ENCODE results near the gene RPL15. TPM values are rescaled to one million over a fixed set of nuclear protein-coding genes. Genes with fewer than 3 reads are reported as not detected.

Gene RPL15
- total RNA-seq, 2 donors from 2014 or later = 1,434 to 1,547 TPM

- no peak for DNase-seq
- TF ChIP-seq, protein P1, sequence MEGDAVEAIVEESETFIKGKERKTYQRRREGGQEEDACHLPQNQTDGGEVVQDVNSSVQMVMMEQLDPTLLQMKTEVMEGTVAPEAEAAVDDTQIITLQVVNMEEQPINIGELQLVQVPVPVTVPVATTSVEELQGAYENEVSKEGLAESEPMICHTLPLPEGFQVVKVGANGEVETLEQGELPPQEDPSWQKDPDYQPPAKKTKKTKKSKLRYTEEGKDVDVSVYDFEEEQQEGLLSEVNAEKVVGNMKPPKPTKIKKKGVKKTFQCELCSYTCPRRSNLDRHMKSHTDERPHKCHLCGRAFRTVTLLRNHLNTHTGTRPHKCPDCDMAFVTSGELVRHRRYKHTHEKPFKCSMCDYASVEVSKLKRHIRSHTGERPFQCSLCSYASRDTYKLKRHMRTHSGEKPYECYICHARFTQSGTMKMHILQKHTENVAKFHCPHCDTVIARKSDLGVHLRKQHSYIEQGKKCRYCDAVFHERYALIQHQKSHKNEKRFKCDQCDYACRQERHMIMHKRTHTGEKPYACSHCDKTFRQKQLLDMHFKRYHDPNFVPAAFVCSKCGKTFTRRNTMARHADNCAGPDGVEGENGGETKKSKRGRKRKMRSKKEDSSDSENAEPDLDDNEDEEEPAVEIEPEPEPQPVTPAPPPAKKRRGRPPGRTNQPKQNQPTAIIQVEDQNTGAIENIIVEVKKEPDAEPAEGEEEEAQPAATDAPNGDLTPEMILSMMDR (IDR thresholded peaks at IDR 0.05) = no peak
- H3K4me1 ChIP-seq = peaks cover 8% of the 10 kb centered on the region
- H3K9ac ChIP-seq (ENCODE audit: low read depth in 2 of 2, low read length in 2 of 2) = no peak overlapping the region
- peak overlapping the region; percentile 23 for H3K27ac ChIP-seq
- H3K4me3 ChIP-seq = no peak overlapping the region
- H3K9me3 ChIP-seq = no peaks in the 10 kb centered on the region
- no peaks in the 10 kb centered on the region for H3K27me3 ChIP-seq
- no peaks in the 10 kb centered on the region for H3K36me3 ChIP-seq
- intact Hi-C loops (cut with DNase I) = no loop called here
Observed at GRCh38 chr3:23959135-23959900, 42.4 kb downstream of the RPL15 start.

DNA sequence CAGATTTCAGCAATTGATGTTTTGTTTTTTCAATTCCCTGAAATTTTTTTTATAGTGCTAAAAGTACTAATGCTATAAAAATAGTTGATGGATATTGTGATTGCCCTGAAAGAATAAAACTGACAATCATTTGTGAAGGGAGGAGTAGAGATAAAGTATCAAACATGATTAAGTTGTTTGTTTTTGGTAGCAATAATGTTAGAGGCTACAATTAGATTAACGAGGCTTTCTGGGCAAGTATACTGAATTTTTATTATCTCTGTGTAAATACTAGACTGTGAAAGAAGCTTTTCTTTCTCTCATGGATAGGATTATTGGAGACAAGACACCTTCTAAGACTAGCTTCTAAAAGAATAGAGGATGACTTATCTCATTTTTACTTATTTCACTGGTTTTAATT lies 43.7 kb downstream of the RPL15 start:
- Histone ChIP-seq H3K4me3 (no peak overlapping the region), H3K27me3 (no peaks in the 10 kb centered on the region), H3K36me3 (no peaks in the 10 kb centered on the region), H3K9me3 (no peaks in the 10 kb centered on the region), H3K9ac (ENCODE audit: low read depth in 2 of 2, low read length in 2 of 2) (no peak overlapping the region), H3K4me1 (peaks cover 8% of the 10 kb centered on the region), H3K27ac (no peak overlapping the region)
- intact Hi-C loops (cut with DNase I) = no loop called here
- no peak for DNase-seq
- TF ChIP-seq, protein P1 (IDR thresholded peaks at IDR 0.05) = no peak

- peaks cover 8% of the 10 kb centered on the region for H3K4me1 ChIP-seq
Observed at GRCh38 chr3:23961066-23961465, 44.1 kb downstream of the RPL15 start.

DNA sequence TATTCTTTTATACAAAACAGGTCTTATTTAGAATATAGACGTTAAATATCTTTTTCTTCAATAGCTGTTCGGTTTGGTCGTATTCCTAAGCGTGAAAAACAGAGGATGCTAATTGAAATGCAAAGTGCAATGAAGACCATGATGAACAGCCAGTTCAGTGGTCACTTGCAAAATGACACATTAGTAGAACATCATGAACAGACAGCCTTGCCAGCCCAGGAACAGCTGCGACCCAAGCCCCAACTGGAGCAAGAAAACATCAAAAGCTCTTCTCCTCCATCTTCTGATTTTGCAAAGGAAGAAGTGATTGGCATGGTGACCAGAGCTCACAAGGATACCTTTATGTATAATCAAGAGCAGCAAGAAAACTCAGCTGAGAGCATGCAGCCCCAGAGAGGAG lies 45.0 kb downstream of the RPL15 start:
- intact Hi-C loops (cut with DNase I) = no loop called here
- Histone ChIP-seq H3K4me1 (peaks cover 8% of the 10 kb centered on the region), H3K9ac (ENCODE audit: low read depth in 2 of 2, low read length in 2 of 2) (no peak overlapping the region), H3K27me3 (no peaks in the 10 kb centered on the region), H3K36me3 (no peaks in the 10 kb centered on the region), H3K27ac (no peak overlapping the region), H3K4me3 (no peak overlapping the region), H3K9me3 (no peaks in the 10 kb centered on the region)
- TF ChIP-seq, protein P1 (IDR thresholded peaks at IDR 0.05) = no peak
- DNase-seq = no peak

More at GRCh38 chr3:23961066-23961465, 44.1 kb downstream of the RPL15 start:
- no peak overlapping the region for H3K27ac ChIP-seq
- intact Hi-C loops (cut with DNase I) = no loop called here
- H3K9me3 ChIP-seq = no peaks in the 10 kb centered on the region
- DNase-seq = no peak
- TF ChIP-seq, protein P1 (IDR thresholded peaks at IDR 0.05) = no peak
- no peaks in the 10 kb centered on the region for H3K27me3 ChIP-seq
- H3K36me3 ChIP-seq = no peaks in the 10 kb centered on the region
- H3K9ac ChIP-seq (ENCODE audit: low read depth in 2 of 2, low read length in 2 of 2) = no peak overlapping the region
- no peak overlapping the region for H3K4me3 ChIP-seq

- no peak for DNase-seq
- intact Hi-C loops (cut with DNase I) = no loop called here
- Histone ChIP-seq H3K9ac (ENCODE audit: low read depth in 2 of 2, low read length in 2 of 2) (no peak overlapping the region), H3K9me3 (no peaks in the 10 kb centered on the region), H3K4me3 (no peak overlapping the region), H3K27ac (no peak overlapping the region), H3K36me3 (no peaks in the 10 kb centered on the region), H3K27me3 (no peaks in the 10 kb centered on the region), H3K4me1 (no peaks in the 10 kb centered on the region)
- TF ChIP-seq, protein P1 (IDR thresholded peaks at IDR 0.05) = no peak
Observed at GRCh38 chr3:23964537-23965235, 47.8 kb downstream of the RPL15 start.

All from colonic mucosa (tissue), 4 donors.